ENCODE results near the gene PRTG.
"Not testable (repeated sequence)": the region's sequence is repeated elsewhere in the genome, so short reads cannot be mapped to it uniquely, and the experiment has no call there.

PRTG gene, protein sequence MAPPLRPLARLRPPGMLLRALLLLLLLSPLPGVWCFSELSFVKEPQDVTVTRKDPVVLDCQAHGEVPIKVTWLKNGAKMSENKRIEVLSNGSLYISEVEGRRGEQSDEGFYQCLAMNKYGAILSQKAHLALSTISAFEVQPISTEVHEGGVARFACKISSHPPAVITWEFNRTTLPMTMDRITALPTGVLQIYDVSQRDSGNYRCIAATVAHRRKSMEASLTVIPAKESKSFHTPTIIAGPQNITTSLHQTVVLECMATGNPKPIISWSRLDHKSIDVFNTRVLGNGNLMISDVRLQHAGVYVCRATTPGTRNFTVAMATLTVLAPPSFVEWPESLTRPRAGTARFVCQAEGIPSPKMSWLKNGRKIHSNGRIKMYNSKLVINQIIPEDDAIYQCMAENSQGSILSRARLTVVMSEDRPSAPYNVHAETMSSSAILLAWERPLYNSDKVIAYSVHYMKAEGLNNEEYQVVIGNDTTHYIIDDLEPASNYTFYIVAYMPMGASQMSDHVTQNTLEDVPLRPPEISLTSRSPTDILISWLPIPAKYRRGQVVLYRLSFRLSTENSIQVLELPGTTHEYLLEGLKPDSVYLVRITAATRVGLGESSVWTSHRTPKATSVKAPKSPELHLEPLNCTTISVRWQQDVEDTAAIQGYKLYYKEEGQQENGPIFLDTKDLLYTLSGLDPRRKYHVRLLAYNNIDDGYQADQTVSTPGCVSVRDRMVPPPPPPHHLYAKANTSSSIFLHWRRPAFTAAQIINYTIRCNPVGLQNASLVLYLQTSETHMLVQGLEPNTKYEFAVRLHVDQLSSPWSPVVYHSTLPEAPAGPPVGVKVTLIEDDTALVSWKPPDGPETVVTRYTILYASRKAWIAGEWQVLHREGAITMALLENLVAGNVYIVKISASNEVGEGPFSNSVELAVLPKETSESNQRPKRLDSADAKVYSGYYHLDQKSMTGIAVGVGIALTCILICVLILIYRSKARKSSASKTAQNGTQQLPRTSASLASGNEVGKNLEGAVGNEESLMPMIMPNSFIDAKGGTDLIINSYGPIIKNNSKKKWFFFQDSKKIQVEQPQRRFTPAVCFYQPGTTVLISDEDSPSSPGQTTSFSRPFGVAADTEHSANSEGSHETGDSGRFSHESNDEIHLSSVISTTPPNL

DNA sequence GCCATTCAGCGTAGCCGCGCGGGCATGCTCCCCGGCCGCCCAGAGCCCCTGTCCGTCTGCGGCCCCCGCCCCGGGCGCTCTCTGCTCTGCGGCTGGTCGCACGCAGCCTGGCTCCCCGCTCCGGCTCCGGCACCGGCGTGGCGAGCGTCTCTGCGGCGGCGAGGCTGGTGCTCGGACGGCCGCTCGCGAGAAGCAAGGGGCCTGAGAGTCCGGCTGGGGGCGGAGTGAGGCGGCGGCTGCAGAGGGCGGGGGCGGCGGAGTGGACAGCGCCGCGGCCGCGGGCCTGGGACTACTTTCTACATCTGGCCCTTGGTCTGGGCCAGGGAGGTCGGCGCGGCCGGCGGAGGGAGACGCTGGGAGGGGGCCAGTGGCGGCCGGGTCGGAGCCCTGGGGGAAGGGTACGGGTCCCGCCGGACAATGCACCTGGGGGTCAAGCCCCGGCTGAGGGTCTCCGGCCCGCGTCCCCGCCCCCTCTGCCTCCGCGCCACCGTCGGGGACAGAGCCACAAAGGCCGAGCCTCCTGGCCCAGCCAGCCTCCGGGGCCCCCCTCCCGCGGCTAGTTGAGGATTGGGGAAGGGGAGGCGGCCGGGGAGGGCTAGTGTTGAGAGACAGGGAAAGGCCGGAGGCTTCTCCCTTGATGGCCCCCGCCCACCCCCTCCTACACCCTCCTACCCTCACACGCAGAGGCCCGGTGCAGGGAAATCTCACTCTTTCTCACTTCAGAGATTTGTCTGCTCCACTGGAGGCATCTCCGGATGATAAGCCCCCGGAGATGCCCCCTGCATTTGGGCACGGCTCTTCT is at the start of gene PRTG:
Gene PRTG, minus strand, starts transcription at position 226 of the 802 bp plus-strand sequence. Its CDS starts 221 bp downstream, at position 5.
- TF ChIP-seq, protein P1, sequence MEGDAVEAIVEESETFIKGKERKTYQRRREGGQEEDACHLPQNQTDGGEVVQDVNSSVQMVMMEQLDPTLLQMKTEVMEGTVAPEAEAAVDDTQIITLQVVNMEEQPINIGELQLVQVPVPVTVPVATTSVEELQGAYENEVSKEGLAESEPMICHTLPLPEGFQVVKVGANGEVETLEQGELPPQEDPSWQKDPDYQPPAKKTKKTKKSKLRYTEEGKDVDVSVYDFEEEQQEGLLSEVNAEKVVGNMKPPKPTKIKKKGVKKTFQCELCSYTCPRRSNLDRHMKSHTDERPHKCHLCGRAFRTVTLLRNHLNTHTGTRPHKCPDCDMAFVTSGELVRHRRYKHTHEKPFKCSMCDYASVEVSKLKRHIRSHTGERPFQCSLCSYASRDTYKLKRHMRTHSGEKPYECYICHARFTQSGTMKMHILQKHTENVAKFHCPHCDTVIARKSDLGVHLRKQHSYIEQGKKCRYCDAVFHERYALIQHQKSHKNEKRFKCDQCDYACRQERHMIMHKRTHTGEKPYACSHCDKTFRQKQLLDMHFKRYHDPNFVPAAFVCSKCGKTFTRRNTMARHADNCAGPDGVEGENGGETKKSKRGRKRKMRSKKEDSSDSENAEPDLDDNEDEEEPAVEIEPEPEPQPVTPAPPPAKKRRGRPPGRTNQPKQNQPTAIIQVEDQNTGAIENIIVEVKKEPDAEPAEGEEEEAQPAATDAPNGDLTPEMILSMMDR (IDR thresholded peaks at IDR 0.05) = no peak
- peak; percentile 73 for DNase-seq (ENCODE audit: low spot score)

DNA sequence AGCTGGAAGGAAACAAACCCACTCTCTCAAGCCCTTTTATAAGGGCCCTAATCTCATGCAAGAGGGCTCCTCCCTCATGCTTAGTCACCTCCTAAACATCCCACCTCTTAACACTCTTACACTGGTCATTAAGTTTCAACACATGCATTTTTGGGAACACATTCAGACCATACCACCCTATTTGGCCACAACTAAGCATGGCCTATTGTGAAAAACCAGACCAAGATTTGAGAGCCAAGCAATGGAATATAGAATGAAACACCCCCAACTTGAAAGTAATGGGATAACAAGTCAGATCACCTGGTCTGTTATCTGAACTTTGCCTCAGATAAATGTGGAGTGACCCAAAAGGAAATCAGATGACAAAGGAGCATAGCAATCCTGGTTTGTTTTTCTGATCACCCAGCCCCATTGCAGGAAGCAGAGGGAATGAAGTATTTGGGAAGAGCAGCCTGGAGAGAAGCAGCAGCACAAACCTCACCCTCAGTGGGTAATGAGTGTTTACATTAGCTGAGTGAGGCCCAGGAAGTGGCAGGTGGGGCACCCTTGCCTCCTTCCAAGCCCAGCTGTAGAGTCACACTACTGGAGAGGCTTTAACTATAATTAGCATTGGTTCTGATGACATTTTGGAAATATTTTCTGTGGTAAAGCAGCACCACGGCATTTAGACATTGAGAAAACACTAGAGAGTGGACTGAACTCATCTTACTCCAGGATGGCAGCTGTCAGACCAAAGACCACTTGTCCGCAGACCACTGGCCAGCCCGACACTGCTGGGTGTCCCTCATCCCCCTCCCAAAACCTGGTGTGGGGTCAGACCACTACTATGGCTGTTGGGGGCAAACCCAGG is 48.8 kb upstream of the PRTG start:
- DNase-seq (ENCODE audit: low spot score) = no peak
- Histone ChIP-seq H3K4me3 (no peak overlapping the region), H3K27ac (no peak overlapping the region)
- TF ChIP-seq, protein P1 (IDR thresholded peaks at IDR 0.05) = no peak

More for the DNA sequence above, at the start of gene PRTG:
- H3K4me3 ChIP-seq = peak within 1 kb of the TSS; percentile 93
- H3K27ac ChIP-seq = peak within 1 kb of the TSS in 1 of 2 donors; percentile 66

DNA sequence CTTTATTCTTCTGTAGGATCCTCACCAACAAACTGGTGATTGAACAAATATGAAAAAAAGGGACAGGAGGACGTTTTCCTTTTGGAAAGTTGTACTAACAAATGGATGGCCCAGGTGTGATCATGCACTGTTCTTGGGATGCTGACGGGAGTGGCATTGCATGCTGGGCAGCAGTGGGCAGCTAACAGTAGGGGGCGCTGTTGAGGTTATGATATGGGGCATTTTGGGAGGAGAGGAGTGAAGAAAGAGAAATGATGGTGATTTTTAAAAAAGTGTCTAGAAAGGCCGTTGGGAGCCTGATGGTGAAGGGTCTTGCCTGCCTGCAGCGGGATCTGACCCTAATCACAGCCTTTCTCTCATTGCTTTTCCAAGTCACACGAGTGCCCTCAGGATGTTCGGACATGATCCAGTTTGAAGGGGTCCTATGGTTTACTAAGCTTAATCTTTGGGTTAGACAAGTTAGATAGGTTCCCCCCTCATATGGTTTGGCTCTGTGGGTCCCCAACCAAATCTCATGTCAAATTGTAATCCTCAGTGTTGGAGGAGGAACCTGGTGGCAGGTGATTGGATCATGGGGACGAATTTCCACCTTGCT is 46.2 kb upstream of the PRTG start:
- DNase-seq (ENCODE audit: low spot score) = no peak
- no peak overlapping the region for H3K4me3 ChIP-seq
- H3K27ac ChIP-seq = no peak overlapping the region
- TF ChIP-seq, protein P1 (IDR thresholded peaks at IDR 0.05) = no peak

DNA sequence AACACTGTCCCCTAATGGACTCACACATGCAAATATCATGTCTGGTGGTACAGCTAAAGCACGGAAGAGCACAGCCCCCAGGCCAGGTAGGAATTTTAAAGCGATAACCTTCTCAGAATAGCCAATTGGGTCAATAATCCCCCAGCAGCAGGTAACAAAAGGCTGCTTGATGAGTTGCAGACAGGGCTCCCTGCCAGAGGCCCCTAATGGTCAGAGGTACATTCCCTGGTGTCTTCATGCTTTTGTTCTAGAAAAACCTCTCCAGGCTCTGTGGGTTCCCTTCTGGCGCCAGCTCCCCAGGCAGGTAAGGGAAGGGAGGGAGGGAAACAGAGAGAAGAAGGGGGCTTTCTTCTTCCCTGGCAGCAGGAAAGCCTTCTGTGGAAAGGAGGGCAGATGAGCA is 43.4 kb upstream of the PRTG start:
- H3K27ac ChIP-seq = no peak overlapping the region
- TF ChIP-seq, protein P1 (IDR thresholded peaks at IDR 0.05) = no peak

DNA sequence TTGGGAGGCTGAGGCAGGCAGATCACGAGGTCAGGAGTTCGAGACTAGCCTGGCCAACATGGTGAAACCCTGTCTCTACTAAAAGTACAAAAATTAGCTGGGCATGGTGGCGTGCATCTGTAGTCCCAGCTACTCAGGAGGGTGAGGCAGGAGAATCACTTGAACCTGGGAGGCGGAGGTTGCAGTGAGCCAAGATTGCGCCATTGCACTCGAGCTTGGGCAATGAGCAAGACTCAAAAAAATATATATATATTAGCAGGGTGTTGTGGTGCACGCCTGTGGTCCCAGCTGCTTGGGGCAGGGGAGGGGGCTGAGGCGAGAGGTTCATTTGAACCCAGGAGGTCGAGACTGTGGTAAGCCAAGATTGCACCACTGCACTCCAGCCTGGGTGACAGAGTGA is 42.6 kb upstream of the PRTG start:
- not testable (repeated sequence) for DNase-seq (ENCODE audit: low spot score); H3K27ac ChIP-seq; H3K4me3 ChIP-seq

More for the DNA sequence above, 43.4 kb upstream of the PRTG start:
- no peak overlapping the region for H3K4me3 ChIP-seq
- DNase-seq (ENCODE audit: low spot score) = no peak

DNA sequence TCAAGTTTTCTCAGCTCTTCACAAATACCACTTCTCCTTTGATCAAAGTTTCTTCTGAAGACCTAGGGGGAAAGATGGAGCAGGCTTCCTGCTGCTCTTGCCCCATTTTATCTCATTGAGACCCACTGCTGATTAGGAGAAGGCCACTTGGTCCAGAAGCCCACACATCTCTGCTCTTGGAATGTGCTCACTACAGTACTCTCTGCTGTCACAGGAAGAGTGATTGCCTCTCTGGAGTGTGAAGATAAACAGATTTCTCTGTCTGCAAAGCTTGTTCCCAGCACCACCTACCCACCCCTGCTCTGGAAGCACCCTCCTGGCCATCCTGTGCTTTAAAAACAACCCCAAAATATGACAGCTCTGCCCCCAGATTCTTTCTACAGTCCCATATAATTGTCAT is 41.3 kb upstream of the PRTG start:
- DNase-seq (ENCODE audit: low spot score) = no peak
- no peak overlapping the region for H3K27ac ChIP-seq
- TF ChIP-seq, protein P1 (IDR thresholded peaks at IDR 0.05) = no peak

More for the DNA sequence above, 41.3 kb upstream of the PRTG start:
- H3K4me3 ChIP-seq = no peak overlapping the region

Data from coronary artery (tissue), 2 donors.